Hepatic stellate cell (primary cell): Measurements from ENCODE around the gene DUT.

Source experiments
- DNase-seq: peaks from one replicate; pipeline ENCODE4 v3.0.0; 2011; ENCODE audit warnings: low spot score

Gene DUT

DNA sequence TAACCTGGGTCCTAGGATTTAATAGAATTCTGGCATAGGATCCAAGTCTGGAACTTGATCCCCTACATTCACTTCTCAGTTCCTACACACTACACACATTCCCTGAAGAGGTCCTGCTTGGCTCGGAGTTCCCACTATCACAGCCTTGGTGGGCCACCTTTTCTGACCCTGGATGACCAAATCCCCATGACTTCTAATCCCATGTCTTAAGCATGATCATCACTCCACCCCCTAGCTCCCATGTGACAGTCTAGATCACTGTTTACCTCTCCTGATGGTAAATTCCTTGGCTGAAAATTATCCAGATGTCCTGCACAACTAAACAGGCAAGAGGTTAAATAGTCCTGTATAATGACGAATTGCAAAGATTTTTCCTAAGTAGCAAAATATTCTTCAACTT, 40.3 kb downstream of the DUT start:
- DNase-seq, result no peak

DNA sequence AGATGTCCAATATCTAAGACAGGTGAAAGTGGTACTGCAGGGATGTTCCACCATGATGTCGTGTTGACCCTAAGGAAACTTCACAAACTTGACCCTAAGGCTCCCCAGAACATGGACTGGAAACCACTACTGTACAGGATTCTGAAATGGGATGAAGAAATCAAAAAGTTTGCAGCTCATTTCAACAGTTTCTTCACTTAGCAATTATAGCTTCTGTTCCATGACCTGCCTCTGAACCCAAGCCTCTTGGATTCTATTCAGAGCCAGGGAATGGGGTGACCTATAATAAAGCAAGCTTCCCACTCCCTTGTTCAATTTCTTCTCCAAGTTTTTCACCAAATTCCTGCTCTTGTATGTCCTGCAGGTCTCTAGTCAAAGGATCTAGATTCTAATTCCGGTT, 40.7 kb downstream of the DUT start:
- no peak for DNase-seq

DNA sequence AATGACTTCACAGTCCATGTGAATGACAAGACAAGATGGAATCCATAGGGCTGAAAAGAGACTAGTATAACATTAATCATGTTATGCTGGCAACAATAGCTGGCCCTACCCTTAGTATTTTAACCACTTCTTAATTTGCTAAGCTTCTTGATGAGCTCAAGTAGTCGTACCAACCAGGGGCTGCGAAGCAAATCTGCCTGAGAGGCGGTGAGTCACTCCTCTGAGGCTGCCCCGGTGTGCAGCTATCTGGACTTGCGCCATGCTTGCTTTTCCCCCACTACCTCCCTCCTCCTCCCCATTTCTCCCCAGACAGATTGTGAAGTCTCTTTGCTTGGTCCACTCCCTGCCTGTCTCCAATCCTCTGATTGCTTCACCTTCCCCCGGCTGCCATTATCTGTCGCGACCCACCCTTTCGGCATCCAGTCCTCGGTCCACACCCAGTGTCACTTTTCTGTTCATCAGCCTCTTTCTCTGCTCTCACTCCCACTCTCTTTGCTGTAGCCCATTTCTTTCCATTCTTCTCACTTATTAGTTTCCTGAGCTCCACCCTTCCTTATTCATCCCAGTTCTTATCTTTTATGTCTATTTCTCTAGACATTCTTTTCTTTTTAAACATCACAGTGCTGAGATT, 42.7 kb downstream of the DUT start:
- no peak for DNase-seq

DNA sequence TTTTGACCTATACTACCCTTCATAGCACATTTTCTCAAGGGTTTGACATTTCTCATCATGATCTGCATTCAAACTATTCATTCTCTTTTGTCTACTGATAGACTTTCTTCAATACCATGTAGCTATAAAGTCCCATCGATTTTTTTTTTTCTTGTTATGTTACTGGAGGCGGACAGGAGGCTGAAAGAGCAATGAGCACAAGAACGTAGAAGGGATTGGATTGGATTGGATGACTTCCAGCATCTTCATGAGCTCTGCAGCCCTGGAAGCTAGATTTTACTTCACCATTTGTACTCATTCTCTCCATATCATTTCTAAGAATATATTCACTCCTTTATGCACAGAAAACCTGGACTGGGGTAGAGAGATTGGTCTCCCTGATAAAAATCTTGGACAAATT, 43.2 kb downstream of the DUT start:
- no peak for DNase-seq

DNA sequence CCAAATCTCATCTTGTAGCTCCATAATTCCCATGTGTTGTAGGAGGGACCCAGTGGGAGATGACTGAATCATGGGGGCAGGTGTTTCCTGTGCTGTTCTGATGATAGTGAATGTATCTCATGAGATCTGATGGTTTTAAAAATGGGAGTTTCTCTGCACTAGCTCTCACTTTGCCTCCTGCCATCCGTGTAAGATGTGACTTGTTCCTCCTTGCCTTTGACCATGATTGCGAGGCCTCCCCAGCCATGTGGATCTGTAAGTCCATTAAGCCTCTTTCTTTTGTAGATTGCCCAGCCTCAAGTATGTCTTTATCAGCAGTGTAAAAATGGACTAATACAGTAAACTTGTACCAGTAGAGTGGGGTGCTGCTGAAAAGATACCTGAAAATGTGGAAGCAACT, 44.5 kb downstream of the DUT start:
- no peak for DNase-seq

DNA sequence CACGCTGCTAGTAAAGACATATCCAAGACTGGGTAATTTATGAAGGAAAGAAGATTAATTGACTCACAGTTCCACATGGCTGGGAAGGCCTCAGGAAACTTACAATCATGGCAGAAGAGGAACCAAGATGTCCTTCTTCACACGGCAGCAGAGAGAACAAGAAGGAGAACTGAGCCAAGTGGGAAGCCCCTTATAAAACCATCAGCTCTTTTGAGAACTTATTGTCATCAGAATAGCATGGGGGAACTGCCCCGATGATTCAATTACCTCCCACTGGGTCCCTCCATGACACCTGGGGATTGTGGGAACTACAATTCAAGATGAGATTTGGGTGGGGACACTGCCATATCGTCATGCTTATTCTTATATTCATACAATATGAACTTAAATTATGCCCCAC, 49.0 kb downstream of the DUT start:
- no peak for DNase-seq

DNA sequence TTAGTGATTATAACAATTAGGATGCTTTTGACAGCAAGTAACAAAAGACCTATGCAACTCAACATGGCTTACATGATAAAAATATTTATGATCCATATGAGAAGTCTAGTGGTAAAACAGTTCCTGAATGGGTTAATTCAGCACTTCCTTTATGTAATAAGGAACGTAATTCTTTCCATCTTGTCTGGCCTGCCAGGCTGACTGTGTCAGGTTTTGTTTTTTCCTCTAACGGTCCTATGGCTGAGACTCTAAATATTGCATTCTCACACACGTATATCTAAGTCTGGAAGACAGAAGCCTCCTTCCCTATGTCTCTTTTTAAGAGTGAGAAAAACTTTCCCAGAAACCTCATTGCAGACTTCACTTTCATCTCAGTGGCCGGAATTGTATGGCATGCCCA, 50.6 kb downstream of the DUT start:
- DNase-seq, result no peak

DNA sequence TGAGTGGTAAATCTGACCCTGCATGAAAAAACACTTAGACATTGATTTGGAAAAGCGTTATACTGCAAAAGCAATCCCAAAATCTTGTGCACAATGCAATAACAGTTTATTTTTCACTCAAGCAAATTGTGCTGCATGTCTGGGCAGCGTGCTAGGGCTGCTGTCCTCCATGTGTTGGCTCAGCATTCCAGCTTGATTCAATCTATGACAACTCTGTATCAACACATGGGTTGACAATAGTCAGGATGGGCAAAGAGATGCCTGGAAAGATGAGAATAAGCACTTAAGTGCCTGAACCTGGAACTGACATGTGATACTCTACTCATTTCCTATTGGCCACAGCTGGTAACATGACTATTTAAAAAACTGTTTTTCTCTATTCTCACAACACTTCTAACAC, 51.8 kb downstream of the DUT start:
- no peak for DNase-seq

DNA sequence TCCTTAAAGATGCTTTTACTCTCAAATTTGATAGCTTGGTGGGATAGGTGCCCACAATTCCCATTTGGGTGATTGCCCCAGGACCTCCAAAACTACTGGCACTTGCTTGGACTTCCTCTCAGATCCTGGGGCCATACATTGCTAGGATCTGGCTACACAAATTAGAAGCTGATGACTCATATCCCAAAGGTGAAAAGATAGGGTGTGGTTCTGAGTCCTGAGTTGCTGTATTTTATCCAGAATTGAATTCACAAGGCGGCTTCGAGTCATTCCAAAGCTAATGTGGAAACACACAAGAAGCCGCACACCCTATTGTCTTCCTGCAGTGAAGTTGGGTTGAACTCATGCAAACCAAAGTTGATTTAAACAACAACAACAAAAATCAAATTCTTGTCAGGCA, 53.4 kb downstream of the DUT start:
- no peak for DNase-seq

DNA sequence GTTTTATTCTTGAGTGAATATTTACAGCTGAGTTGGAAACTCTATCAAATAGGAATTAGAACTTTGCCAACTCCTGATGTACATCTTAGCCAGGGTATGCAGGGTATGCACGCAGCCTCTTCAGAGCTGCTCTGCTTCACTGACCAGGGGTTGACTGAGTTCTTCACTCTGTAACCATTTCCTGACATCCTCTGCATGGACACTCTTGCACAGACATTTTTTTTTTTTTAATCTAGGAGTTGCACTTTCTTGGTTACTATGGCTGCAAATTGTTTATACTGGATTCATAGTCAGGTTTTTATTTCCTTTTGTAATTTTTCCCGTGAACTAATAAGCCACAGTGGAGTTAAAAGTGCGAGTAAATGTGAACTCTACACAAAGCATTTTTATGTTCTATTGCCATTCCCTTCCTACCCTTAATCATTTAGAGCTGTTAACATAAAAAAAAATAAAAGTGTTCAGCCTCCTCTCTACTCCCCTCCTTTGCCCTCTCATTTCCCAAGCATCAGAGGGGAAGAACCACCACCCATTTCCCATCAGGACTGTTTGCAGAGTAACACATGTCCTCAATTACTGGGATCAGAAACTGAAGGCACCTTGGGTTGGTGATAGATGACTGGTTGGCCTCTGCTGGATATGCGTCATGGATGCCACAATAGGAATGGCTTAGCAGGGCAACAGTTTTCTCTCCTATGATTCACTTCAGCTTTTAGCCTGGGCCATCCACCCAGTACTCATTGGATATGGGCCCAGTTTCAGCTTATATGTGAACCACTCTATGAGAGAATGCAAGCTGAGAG, 54.0 kb downstream of the DUT start:
- DNase-seq, result peak; percentile 64

DNA sequence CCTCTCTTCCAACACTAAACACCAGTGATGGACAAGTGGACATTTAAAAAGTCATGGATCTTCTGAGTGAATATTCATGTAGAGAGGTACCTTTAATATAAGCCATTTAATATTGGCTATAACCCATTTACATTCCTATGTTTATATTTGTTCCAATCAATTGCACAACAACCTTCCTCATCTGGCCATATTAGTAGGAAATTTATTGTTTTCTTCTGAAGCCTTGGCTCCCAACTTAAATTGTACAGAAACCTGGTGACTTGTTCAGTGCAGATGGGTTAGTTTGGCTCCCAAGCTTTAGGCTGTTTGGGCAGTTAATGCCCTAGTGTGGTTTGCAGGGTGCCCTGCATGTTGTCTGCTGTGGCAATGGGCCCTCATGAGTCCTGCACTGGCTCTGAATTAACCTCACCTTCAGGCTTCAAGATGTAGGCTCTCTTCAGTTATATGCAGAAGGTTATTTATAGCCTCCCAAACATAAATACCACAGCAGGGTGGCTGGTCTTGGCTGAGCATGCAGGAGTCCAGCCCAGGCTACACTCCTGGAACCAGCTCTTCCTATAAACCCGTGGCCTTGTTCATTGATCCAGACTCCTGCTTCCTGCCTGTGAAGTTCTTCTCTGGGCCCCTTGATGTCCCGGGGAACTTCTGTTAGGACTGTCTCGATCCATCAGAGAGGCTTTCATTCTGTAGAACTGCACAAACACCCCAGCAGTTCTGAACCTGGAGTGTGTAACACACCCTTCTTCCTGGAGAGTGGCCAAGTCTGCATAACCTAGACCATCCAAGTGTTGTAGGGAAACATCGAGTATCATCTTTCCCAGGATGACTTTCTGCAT, 57.0 kb downstream of the DUT start:
- no peak for DNase-seq

DNA sequence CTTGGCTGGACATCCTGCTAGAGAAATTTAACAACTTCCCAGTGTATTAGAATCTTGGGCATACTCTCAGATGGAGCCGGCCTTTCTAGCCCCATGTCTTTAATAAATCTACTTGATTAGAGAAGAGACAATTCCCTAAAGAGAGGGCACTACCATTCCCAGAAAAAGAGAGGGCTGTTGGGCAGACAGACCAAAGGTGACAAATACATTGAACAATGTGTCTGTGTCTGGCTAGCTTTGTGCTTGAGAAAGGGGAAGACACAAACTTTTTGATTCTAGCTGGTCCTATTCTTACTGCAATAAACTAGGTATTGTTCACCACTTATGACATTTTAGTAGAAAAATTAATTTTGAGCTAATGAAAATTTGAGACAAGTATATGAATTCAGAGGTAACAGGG, 57.7 kb downstream of the DUT start:
- no peak for DNase-seq

DNA sequence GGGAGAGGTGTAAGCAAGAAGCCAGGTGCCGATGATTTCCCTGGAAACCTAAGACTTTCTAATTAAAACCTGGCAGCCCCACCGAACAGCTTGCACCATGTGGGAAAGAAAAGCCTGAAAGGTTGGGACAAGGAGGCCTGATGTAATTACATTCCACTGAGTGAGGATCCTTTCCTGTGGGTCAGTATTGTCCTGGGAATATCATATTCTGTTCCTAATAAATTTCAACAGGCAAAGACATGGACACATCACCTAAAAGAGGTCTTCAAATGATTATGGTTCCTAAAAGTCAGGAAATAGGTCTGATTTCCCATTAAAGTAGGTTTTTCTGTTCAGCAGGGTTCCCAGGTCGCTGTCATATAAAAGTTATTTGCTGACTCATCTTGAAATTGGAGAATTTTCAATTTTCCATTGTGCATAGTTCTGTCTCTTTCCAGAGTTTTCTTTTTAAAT, 58.5 kb downstream of the DUT start:
- DNase-seq, result no peak

DNA sequence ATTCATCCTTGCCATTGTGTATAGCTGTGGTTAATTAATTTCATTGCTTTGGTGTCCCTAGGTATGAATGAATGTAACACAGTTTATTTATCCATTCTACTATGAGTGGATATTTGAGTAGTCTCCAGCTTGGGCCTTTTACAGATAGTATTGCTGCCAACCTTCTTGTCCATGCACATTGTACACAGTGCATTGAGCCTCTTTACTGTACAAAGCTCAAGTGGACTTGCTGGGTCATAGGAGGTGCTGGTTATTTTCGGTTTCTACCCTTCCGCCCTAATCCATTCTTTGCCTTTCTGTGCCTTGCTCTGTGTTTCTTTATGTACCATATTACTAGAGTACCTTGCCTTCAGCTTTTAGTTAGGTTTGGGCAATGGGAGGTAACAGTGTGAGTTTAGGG, 60.7 kb downstream of the DUT start:
- no peak for DNase-seq

DNA sequence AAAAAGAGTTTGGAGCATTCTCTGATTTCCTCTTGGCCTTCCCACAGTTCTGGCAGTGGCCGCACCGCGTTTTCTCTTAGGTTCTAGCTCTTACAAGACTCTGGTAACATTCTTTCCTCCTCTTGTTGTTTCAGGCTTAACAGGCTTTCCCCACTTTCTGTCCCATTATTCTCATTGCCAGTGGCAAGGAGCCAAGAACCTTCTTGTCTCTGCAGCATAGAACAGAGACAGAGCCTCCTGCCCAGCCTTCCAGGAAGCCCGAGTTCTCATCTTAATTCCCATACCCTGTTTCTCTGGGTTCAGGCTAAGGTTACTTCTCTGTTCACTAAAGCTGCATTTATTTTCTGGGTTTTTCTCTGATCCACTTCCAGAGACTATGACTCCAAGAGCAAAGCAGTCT, 61.1 kb downstream of the DUT start:
- DNase-seq, result no peak
